ENCODE results near the gene MSRB3.

GRCh38 chr12:65311260-65311659, 32.8 kb downstream of the MSRB3 start:
- no peak for TF ChIP-seq POLR2AphosphoS5 (IDR thresholded peaks at IDR 0.05; ENCODE audit: low read depth, low read length)
- TF ChIP-seq TAF1 (IDR thresholded peaks at IDR 0.05; ENCODE audit: borderline replicate concordance, low read depth, low read length) = no peak

Data from GM12892 (cell line).